T-helper 1 cell (primary cell): Measurements from ENCODE around the gene SPINK6.
A peak's percentile ranks its signal among the peaks of the same experiment; 100 is the strongest.

Experiments used
- DNase-seq, 5 donors: peaks; one replicate each; pipeline ENCODE4 v3.0.0-alpha.2; 2012 to 2020
- total RNA-seq, 4 donors: gene quantifications; one replicate each; lab custom pipeline; 2026; lab: John Stamatoyannopoulos, UW

SPINK6 gene, protein sequence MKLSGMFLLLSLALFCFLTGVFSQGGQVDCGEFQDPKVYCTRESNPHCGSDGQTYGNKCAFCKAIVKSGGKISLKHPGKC
- 0 reads per million in 4 donors for total RNA-seq

DNA sequence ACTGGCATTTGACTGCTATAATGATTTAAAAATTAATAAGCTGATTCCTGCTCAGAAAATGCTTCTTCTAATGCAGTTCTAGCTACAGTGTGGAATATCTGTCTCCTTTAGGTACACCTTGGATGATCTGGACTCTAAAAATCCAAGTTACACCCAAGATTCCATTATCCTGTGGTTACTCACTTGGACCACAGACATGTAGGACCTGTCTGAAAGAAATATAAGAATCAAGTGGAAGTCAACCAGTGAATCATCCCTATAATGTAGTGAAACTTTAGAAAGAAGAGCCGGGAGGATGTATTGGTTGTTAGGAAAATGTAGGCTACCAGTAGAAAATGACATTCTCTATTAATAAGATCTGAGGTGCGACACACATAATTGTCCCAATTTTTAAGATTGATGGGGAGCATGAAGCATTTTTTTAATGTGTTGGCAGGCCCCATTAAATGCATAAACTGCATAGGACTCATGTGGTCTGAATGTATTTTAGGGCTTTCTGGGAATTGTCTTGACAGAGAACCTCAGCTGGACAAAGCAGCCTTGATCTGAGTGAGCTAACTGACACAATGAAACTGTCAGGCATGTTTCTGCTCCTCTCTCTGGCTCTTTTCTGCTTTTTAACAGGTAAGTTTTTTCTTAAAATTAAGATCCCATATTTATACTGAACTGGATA, at the start of gene SPINK6:
Gene SPINK6 (plus strand): TSS at position 512 of the 673 bp plus-strand sequence. CDS start 55 bp downstream, at position 567.
- DNase-seq, result no peak

DNA sequence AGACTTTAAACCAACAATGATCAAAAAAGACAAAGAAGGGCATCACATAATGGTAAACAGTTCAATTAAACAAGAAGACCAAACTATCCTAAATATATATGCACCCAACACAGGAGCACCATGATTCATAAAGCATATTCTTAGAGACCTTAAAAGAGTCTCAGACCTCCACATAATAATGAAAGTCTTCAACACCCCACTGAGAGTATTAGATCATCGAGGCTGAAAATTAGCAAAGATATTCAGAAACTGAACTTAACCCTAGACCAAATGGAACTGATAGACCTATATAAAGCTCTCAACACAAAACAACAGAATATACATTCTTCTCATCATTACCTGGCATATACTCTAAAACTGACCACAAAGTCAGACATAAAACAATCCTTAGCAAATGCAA, 46.2 kb upstream of the SPINK6 start:
- DNase-seq, result no peak

DNA sequence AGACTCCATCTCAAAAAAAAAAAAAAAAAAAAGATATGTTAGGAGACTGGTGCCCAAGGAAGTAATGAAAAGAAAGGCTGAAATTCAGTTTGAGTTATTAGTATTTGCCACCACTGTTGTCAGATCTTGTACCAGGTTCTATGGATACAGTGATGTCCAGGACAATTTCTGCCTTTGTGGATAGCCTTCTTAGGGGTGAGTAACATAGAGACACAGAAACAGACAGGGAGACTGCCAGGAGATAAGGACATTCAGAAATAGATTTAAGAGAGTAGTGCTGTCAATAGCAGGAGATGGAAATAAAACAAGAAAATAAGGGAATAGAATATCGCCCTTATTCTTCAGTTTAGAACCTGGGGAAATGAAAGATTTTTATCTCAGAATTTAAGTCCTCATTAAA, 40.8 kb upstream of the SPINK6 start:
- DNase-seq, result no peak

DNA sequence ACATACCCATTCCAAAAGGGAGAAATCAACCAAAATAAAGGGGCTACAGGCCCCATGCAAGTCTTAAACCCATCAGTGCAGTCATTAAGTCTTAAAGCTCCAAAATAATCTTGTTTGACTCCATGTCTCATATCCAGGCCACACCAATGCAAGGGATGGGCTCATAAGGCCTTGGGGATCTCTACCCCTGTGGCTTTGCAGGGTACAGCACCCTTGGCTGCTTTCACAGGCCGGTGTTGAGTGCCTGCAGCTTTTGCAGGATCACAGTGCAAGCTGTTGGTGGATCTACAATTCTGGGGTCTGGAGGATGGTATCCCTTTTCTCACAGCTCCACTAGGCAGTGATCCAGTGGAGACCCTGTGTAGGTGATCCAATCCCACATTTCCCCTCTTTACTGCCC, 39.5 kb upstream of the SPINK6 start:
- no peak for DNase-seq

DNA sequence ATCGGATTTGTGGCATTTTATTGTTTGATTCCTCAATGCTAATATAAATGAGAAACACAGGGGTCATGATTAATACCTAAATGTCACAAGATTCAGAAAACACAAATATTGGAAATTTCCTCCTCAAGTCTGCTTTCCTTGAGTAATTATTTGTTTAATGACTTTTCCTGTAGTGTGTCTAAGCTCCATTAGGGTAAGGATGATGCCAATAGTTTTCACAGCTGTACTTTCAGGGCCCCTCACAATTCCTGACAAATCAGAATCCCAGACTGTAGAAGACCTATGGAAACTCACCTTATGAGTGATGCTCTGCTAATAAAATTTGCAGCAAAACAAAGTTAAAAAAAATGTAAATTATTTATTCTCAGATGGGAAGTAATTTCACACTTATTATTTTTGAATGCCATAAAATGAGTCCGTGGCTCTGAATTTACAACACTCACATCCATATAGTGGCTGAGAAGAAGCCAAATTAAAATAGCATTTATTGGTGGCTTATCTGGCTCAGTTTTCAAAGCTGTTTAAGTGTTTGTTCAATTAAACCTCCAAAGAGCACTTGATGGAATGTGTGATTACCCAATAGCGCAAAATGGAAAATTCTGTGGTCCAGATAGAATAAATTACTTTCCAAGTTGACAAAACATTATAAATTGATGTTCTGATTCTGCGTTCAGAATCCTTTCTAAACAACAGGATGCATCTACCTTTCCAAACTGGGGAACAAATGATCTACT, 36.1 kb upstream of the SPINK6 start:
- no peak for DNase-seq

DNA sequence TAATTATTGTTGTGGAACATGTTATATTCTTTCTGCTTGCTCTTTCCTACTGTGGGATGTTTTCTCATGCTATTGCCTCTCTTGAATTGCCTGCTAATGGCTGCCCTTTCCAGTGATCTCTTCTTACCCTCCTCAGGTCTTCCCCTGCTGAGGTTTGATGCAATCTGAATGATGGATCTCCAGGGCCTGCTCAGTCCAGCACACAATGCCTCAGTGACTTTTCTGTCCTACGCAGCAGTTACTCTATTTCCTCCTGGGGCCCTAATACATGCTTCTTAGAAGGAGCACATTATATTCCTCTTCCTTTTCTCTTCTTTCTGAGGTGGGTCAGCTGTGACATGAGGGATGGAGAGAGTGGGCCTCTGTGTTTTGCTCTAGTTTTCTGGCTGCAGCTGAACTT, 34.6 kb upstream of the SPINK6 start, which contains the start of gene SPINK14:
Gene SPINK14 (plus strand): TSS at position 301 of the 400 bp plus-strand sequence. CDS start 1,187 bp downstream, outside the sequence.
- DNase-seq, result no peak

DNA sequence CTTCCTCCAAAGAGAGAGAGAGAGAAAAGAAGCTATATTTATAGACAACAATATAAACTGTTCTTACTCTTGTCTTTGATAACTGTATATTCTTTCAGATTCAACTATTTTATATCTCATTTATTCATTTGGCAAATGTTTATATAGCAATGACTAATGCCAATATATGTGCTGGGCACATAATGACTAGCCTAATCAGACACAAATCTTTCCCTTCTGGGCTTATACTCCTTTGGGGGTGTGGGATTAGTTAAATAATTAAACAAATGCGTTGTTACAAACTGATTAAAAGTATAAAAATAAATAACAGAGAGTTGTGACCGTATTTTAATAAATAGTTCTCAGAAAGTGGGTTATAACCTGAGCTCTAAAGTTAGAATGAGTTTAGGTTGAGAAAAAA, 30.5 kb upstream of the SPINK6 start:
- no peak for DNase-seq

DNA sequence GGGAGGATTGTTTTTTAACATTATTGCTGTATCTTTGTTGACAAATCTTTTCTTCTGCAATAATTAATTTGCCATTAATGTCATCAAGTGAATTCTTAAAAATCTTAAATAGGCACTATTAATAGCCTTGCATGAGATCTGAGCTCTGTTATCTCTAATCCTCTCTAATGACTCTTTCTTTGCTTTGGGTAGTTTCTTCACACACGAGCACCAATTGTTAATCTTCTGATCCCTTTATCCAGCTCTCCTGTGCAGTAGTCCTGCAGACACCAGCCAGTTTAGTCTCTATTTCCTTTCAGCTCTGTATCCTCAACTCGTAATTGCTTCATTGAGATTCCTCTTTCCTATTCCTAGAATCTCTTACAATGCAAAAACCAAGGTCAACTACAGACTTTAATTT, 26.4 kb upstream of the SPINK6 start:
- DNase-seq, result no peak

DNA sequence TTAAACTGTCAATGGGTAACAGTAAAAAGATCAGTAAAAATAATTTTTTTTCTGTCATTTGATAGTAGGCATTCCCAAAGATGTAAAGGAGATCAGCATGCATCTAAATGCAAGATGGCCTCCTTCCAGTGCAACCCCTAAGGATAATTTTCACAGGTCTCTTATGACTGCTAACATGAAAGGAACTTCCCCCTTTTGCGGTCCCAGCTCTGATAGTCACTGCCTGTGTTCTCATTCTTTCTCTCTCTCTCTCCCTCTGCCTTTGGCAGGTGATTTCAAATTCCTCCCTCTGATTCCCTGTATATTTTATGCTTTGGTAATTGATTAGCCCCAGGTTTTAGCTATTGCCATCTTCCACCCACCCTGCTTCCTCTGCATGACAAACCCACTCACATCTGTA, 25.6 kb upstream of the SPINK6 start:
- no peak for DNase-seq

DNA sequence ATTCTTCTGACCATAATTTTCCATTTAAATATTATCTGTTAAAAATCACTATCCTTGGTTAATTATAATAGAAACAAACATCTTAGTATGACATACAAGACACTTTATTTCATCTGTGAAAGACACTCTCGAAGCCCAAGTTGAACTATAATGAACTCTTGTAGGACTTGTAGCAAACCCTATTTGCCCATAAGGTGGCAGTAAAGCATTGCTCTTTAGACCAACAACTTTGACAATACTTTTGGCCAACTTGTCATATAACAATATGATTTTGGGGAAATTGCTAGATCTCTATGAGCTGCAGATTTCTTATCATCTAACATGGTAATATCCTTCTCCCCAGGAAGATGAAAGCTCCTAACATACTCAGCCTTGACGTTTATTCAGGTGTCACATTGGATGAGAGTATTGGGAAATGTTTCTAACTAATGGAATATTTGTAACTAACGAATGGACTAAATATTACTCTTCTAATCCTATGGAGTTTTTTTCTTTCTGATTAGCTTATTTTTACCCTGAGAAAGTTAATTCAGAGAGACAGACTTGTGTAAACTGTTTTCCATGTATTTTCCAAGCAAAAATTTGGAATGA, 23.5 kb upstream of the SPINK6 start:
- DNase-seq, result peak in 1 of 5 donors; percentile 43

DNA sequence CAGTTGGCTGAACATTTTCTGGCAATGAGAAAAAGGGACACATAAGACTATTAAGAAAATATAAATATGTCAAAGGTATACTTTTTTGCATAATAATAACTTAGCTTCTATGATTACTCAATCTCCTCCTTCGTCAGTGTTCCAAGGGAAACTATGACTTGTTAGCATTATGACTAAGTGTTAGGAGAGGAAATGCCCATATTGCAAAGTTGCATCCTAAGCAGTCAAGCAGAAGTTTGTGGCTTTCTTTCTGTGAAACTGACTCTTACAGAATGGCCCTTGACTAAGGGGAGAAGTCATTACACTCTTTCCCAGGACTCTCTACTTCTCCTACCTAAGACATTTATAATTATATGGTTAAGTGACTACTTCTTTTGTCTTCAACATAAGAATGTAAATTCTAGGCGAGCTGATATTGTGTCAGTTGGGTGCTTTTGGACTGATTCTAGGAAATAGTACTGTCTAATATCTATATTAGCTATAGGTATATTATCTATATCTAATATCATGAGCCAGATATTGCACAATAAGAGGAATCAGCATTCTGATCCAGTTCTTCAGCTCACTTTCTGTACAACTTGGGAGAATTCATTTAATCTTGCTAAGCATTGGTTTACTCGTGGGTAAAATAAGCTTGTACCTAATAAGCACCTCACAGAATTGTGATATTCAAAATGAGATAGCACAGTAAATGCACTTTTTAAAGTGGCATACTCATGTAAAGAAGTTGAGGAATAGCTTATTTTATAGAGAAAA, 16.4 kb upstream of the SPINK6 start:
- peak in 1 of 5 donors; percentile 78 for DNase-seq

DNA sequence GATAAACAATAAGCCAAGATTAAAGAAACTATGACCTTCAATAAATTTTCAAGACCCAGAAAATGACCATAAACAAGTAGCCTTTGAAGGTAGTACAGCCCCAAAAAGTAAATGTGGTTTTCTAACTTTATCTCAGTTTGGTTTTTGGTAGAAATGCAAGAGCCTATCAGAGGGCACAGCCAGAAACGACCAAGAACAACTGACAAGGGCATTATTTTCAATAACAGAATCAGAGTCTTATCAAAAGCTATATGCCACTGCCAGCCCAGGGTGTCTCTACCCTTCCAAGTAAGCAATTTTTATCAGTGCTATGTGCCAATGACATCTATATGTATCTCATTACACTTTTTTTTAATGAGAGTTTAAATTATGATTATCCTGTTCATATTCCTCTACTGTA, 11.8 kb upstream of the SPINK6 start:
- no peak for DNase-seq

DNA sequence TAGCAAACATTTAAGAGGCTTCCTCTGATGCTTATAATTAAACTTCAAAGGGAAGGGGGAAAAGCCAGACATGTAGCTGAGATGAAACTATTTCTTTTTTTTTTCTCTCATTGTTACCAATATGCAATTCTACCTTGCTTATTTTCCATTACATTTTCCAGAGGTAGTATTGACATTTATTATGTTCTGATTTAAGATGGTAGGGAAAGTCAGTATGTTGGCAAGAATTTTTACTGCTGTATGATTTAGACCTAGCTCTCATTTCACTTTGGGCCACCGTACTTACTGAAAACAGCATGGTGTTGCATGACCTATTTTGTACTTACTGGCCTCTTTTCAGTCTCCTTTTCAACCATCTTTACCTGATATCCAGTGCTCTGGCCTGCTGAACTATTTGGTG, 9.6 kb upstream of the SPINK6 start:
- DNase-seq, result no peak

DNA sequence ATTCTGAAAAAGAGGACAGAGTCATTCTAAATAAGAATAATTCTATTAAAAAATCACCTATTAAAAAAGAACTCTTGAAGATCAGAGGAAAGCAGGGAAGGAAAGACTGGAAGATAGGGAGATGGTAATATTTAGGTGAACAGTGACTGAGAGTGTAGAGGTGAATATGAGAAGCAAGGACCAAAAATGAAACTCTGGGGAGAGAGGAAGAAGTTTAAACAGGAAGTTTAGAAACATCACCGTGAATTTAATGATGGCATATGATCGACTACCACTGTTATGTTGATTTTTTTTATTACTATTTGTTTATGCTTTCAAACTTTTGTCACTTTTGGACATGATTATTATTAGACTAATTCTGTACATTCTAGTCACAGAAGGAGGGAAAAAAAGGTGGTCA, 1.7 kb upstream of the SPINK6 start:
- DNase-seq, result no peak

DNA sequence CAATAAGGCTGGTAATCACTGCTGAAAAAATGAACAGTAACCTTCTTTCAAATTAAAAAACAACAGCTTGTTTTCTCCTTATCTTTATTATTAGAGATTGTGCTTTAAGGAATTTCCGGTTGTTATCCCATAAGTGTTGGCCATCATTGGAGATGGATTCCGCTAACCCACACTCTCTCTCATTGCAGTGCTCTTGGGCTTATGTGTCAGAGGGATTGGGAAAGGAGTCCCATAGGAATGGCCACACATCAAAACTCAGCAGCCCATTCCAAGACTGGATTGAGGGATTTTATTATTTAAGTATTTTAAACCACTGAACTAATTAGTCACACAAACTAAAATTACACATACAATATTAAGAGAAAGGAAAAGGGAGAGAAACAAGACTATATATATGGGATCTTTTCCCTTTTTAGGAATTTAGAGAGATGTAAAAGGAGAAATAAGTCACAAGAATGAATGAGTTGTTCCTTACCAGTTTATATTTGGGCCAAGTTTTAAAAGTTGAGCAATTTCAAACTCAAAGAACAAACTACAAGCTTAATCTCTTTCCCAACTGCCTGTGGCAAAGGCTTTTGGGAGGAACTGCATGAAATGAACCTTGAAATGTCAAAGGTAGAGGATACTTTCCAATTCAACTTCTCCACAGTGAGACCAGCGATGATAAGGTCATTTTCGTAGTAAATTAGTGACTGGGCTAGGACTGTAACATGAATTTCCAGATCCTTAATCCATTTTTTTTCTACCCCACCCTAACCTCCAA, 2.4 kb downstream of the SPINK6 start:
- no peak for DNase-seq

DNA sequence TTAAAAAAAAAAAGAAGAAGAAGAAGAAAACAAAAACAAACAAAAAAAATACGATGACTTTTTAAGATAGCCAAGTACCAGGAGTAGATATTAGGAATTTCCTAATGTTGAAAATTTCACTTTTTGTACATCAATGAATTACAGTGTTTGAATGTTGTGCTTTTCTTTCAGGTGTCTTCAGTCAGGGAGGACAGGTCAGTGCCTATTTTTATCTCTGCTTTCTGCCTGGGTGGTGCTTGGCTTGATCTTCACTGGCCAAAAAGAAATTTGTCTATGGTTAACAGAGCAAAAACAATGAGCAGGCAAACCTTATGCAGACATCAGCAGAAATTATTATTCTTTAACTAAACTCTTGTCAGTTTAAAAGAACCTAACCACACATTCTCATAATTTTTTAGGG, 3.0 kb downstream of the SPINK6 start:
- no peak for DNase-seq

DNA sequence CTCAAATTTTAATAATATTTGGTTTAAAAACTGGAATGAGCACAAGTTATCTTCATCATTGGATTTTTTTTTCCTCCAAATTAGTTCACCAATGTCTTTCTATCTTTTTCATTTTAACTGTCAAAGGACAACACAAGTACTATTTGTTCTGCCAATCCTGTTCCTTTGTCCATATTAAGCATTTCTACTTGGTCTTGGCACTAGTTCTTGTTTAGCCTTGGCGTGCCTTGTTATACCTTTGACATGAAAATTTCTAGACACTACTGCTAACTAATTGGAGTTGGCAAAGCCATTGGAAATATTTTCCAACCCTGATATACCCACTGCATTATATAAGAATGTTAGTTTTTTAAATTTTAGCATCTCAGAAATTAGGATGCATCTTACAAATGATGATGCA, 3.8 kb downstream of the SPINK6 start:
- DNase-seq, result no peak

DNA sequence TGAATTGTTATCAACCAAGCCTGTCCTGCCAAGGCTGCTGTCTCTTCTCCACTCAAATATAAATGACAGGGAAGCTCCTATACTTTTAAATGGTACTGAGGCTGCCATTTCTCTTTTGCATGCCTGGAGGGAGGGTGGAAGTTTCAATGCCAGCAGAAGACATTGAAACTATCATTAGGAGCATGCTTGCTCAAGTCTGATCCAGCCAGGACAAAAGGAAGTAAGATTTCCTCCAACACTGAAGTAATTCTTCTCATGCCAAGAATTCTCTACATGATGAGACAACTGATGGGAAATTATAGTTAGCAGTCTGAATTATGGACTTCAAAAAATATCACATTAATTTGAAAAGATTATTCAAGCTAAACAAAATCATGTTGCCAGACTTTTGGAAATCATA, 5.4 kb downstream of the SPINK6 start:
- DNase-seq, result no peak

DNA sequence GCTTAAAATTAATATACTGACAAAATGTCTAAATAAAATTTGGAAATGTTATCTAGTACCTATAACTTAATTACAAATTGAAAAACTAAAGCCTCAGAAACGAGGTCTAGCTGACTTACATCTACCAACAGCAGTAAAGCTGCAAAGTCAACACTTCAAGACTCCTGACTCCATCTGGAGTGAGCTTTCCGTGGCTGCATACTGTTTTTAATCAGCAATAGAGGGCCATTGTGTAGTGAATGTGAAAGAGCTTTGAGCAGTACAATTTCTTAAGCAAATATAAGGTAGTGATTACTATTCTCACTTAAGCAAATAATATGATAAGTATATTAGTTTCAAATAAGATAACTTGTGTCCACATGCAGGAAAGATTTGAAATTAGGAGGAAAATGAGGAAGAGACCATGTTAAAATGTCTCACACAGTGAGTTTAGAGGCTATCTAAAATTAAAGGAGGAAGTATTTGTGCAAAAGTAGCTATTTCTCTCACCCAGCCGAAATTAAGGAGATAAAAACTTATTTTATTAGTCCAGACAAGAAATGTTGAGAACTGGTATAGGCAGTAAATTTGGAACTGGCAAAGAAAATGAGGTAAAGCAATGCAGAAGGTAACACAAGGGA, 6.4 kb downstream of the SPINK6 start:
- DNase-seq, result no peak

DNA sequence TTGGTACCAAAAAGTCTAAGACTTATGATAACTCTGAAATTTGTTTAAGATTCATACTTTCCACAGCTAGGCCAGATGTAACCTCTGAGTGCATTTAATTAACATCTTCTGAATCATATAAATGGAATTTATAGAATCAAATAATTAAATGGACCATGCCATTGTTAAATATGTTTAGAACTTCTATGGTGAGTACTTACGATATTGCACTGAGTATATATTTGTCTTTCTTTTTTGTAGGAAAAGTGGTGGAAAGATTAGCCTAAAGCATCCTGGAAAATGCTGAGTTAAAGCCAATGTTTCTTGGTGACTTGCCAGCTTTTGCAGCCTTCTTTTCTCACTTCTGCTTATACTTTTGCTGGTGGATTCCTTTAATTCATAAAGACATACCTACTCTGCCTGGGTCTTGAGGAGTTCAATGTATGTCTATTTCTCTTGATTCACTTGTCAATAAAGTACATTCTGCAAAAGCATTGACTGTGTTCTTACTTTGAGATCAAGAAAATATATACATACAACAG, 11.9 kb downstream of the SPINK6 start:
- DNase-seq, result no peak

DNA sequence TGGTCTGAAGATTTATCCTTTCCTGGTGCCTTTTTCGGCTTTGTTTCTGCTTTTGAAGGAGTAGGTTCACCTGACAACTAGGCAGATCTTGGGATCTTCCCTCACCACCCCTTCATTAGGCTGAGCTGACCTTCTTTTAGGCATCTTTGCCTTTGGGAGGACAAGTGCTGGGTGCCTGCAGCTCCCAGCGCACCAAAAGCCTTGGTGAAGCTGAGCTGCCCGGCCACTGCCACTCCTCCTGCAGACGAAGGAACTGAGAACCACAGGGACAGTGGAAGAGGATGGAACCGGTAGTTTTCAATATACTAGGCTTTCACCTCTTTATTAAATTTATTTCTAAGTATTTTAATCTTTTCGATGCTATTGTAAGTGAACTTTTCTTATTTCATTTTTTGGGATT, 18.7 kb downstream of the SPINK6 start:
- no peak for DNase-seq
